Prostate gland (tissue), 1 donor: ENCODE measurements around the gene CTBS.
A peak's percentile ranks its signal among the peaks of the same experiment; 100 is the strongest.

Source experiments
- POLR2A ChIP-seq: fragments of 450-650 bp; IDR thresholded peaks from one replicate; pipeline ENCODE4 v1.6.1; 2016; ENCODE audit warnings: antibody characterized with exemption, mild to moderate bottlenecking
- POLR2AphosphoS5 ChIP-seq: sonication (generic); formaldehyde crosslinking; IDR thresholded peaks from one replicate; pipeline ENCODE4 v1.6.1; 2017; ENCODE audit warnings: antibody characterized with exemption

- TF ChIP-seq POLR2AphosphoS5 = peak; percentile 72
- TF ChIP-seq POLR2A = no peak
Measured at GRCh38 chr1:84619383-84620102, 45.3 kb upstream of the CTBS start.
